SK-N-SH treated with all-trans-retinoic acid at 6 μM for 48 hours (cell line): ENCODE results near the gene AACS.

Source experiments
- ATAC-seq: fragments of 200-7000 bp; cut with Tn5 transposase; 3 replicates; pipeline ENCODE4 v1.9.1; 2020; ENCODE audit warnings: mild to moderate bottlenecking, moderate library complexity
- ARNTL ChIP-seq: fragments of 450-650 bp; formaldehyde crosslinking; IDR thresholded peaks from 2 replicates; pipeline ENCODE4 v1.5.0; 2020; ENCODE audit warnings: low read depth, mild to moderate bottlenecking, moderate library complexity, borderline replicate concordance
- BACH2 ChIP-seq: fragments of 250-450 bp; sonication (Bioruptor Pico); IDR thresholded peaks from 2 replicates; pipeline ENCODE4 v1.9.0; 2021; ENCODE audit warnings: mild to moderate bottlenecking, borderline replicate concordance
- ESRRG ChIP-seq: fragments of 250-450 bp; sonication (Bioruptor Pico); IDR thresholded peaks from 2 replicates; pipeline ENCODE4 v1.6.1; 2021; ENCODE audit warnings: mild to moderate bottlenecking
- ISL1 ChIP-seq: fragments of 250-450 bp; sonication (Bioruptor Pico); IDR thresholded peaks from 2 replicates; pipeline ENCODE4 v2.1.2; 2022; ENCODE audit warnings: mild to moderate bottlenecking, moderate library complexity
- OSR1 ChIP-seq: fragments of 250-450 bp; sonication (Bioruptor Pico); IDR thresholded peaks from 2 replicates; pipeline ENCODE4 v1.8.0; 2022; ENCODE audit warnings: moderate library complexity, mild to moderate bottlenecking, inconsistent platforms
- PATZ1 ChIP-seq: fragments of 250-450 bp; sonication (Bioruptor Pico); IDR thresholded peaks from 2 replicates; pipeline ENCODE4 v1.8.0; 2020; ENCODE audit warnings: mild to moderate bottlenecking, moderate library complexity, borderline replicate concordance
- PPARA ChIP-seq: fragments of 250-450 bp; sonication (Bioruptor Pico); IDR thresholded peaks from 2 replicates; pipeline ENCODE4 v1.5.0; 2020; ENCODE audit warnings: mild to moderate bottlenecking, borderline replicate concordance
- RARB ChIP-seq: fragments of 250-450 bp; sonication (Bioruptor Pico); IDR thresholded peaks from 2 replicates; pipeline ENCODE4 v1.8.0; 2021; ENCODE audit warnings: mild to moderate bottlenecking, moderate library complexity
- SNAI2 ChIP-seq: fragments of 250-450 bp; sonication (Bioruptor Pico); IDR thresholded peaks from 2 replicates; pipeline ENCODE4 v1.5.0; 2020; ENCODE audit warnings: mild to moderate bottlenecking, moderate library complexity
- TCF4 ChIP-seq: fragments of 250-450 bp; sonication (Bioruptor Pico); IDR thresholded peaks from 2 replicates; pipeline ENCODE4 v1.8.0; 2021; ENCODE audit warnings: mild to moderate bottlenecking, moderate library complexity, borderline replicate concordance
- TOX ChIP-seq: fragments of 250-450 bp; sonication (Bioruptor Pico); IDR thresholded peaks from 2 replicates; pipeline ENCODE4 v1.8.0; 2021; ENCODE audit warnings: mild to moderate bottlenecking, moderate library complexity, borderline replicate concordance
- TSHZ2 ChIP-seq: fragments of 250-450 bp; sonication (Bioruptor Pico); IDR thresholded peaks from 2 replicates; pipeline ENCODE4 v1.5.0; 2020; ENCODE audit warnings: mild to moderate bottlenecking, moderate library complexity
- ZC3H10 ChIP-seq: fragments of 250-450 bp; sonication (Bioruptor Pico); IDR thresholded peaks from 2 replicates; pipeline ENCODE4 v1.5.1; 2021; ENCODE audit warnings: mild to moderate bottlenecking, moderate library complexity
- ZFP3 ChIP-seq: fragments of 250-450 bp; sonication (Bioruptor Pico); IDR thresholded peaks from 2 replicates; pipeline ENCODE4 v1.5.0; 2020; ENCODE audit warnings: mild to moderate bottlenecking, moderate library complexity
- ZFP30 ChIP-seq: fragments of 450-650 bp; formaldehyde crosslinking; IDR thresholded peaks from 2 replicates; pipeline ENCODE4 v1.5.0; 2022; ENCODE audit warnings: mild to moderate bottlenecking, moderate library complexity
- ZNF565 ChIP-seq: fragments of 450-650 bp; formaldehyde crosslinking; conservative IDR thresholded peaks from 2 replicates; pipeline ENCODE4 v1.5.0; 2020; ENCODE audit warnings: low read depth, mild to moderate bottlenecking, moderate library complexity
- ZNF70 ChIP-seq: fragments of 450-650 bp; formaldehyde crosslinking; IDR thresholded peaks from 2 replicates; pipeline ENCODE4 v1.5.0; 2020; ENCODE audit warnings: mild to moderate bottlenecking, moderate library complexity
- ZNF8 ChIP-seq: fragments of 450-650 bp; formaldehyde crosslinking; IDR thresholded peaks from 2 replicates; pipeline ENCODE4 v1.5.0; 2020; ENCODE audit warnings: mild to moderate bottlenecking, moderate library complexity
- TF ChIP-seq, protein P1 (sequence below): fragments of 250-450 bp; sonication (Bioruptor Pico); IDR thresholded peaks from 2 replicates; pipeline ENCODE4 v1.5.1; 2020; ENCODE audit warnings: low read depth, mild to moderate bottlenecking, moderate library complexity
- TF ChIP-seq, protein P2 (sequence below): fragments of 250-450 bp; sonication (Bioruptor Pico); IDR thresholded peaks from 2 replicates; pipeline ENCODE4 v1.5.1; 2021; ENCODE audit warnings: mild to moderate bottlenecking, moderate library complexity

AACS gene

GRCh38 chr12:125131958-125132357 is 66.7 kb downstream of the AACS start (continued):
- no peak for TF ChIP-seq ZFP30

- ATAC-seq = no peak
- TF ChIP-seq ESRRG (CRISPR knock-in tag) (no peak), ISL1 (CRISPR knock-in tag) (no peak), TSHZ2 (no peak), ZFP30 (no peak), ZC3H10 (no peak), SNAI2 (CRISPR knock-in tag) (no peak), BACH2 (CRISPR knock-in tag) (no peak), ZNF70 (CRISPR knock-in tag) (no peak), TOX (CRISPR knock-in tag) (no peak), PPARA (CRISPR knock-in tag) (no peak), ZFP3 (CRISPR knock-in tag) (no peak), ZNF565 (CRISPR knock-in tag) (no peak), RARB (CRISPR knock-in tag) (no peak), PATZ1 (CRISPR knock-in tag) (no peak), TCF4 (no peak), ARNTL (CRISPR knock-in tag) (no peak)
- TF ChIP-seq, protein P1, sequence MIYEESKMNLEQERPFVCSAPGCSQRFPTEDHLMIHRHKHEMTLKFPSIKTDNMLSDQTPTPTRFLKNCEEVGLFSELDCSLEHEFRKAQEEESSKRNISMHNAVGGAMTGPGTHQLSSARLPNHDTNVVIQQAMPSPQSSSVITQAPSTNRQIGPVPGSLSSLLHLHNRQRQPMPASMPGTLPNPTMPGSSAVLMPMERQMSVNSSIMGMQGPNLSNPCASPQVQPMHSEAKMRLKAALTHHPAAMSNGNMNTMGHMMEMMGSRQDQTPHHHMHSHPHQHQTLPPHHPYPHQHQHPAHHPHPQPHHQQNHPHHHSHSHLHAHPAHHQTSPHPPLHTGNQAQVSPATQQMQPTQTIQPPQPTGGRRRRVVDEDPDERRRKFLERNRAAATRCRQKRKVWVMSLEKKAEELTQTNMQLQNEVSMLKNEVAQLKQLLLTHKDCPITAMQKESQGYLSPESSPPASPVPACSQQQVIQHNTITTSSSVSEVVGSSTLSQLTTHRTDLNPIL = no peak
- TF ChIP-seq, protein P2, sequence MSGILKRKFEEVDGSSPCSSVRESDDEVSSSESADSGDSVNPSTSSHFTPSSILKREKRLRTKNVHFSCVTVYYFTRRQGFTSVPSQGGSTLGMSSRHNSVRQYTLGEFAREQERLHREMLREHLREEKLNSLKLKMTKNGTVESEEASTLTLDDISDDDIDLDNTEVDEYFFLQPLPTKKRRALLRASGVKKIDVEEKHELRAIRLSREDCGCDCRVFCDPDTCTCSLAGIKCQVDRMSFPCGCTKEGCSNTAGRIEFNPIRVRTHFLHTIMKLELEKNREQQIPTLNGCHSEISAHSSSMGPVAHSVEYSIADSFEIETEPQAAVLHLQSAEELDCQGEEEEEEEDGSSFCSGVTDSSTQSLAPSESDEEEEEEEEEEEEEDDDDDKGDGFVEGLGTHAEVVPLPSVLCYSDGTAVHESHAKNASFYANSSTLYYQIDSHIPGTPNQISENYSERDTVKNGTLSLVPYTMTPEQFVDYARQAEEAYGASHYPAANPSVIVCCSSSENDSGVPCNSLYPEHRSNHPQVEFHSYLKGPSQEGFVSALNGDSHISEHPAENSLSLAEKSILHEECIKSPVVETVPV (CRISPR knock-in tag) = no peak
- TF ChIP-seq, all 23 proteins: peak for 0
Observed at GRCh38 chr12:125132698-125133400, 67.6 kb downstream of the AACS start.

- TF ChIP-seq ZNF565 (CRISPR knock-in tag) = no peak
- no peak for TF ChIP-seq OSR1 (CRISPR knock-in tag)
- ATAC-seq = no peak
Observed at GRCh38 chr12:125133616-125134015, 68.4 kb downstream of the AACS start.

- TF ChIP-seq ESRRG (CRISPR knock-in tag) = no peak
- TF ChIP-seq RARB (CRISPR knock-in tag) = no peak
- TF ChIP-seq PATZ1 (CRISPR knock-in tag) = no peak
- TF ChIP-seq ZNF8 (CRISPR knock-in tag) = no peak
- no peak for ATAC-seq
Observed at GRCh38 chr12:125134576-125134975, 69.3 kb downstream of the AACS start.
